Measurements from ENCODE around the gene FRG2C.
"Not testable (repeated sequence)": the region's sequence is repeated elsewhere in the genome, so short reads cannot be mapped to it uniquely, and the experiment has no call there.

FRG2C gene

GRCh38 chr3:75669348-75670297 lies 5.5 kb downstream of the FRG2C start:
- not testable (repeated sequence) for DNase-seq

GRCh38 chr3:75670298-75671286 lies 6.5 kb downstream of the FRG2C start:
- DNase-seq = not testable (repeated sequence)

- not testable (repeated sequence) for DNase-seq
These were observed 7.4 kb downstream of the FRG2C start for GRCh38 chr3:75671287-75672139.

GRCh38 chr3:75672140-75672775 lies 8.1 kb downstream of the FRG2C start:
- DNase-seq = not testable (repeated sequence)

- not testable (repeated sequence) for DNase-seq
These were observed 19.8 kb downstream of the FRG2C start for GRCh38 chr3:75683965-75684364.

- no peak for DNase-seq
These were observed 23.2 kb downstream of the FRG2C start for GRCh38 chr3:75687323-75687722.

GRCh38 chr3:75692061-75692460 lies 27.9 kb downstream of the FRG2C start:
- DNase-seq = no peak
